HG03354 (cell line): ENCODE measurements around the gene TMEM123.
A peak's percentile ranks its signal among the peaks of the same experiment; 100 is the strongest.

Experiments
- ATAC-seq: cut with Tn5 transposase; IDR thresholded peaks from one replicate; pipeline ENCODE4 v1.9.1; 2021; ENCODE audit warnings: mild to moderate bottlenecking; ENCODE audit not compliant: unreplicated experiment, poor library complexity, severe bottlenecking

Gene TMEM123

GRCh38 chr11:102405501-102405900 is 47.1 kb downstream of the TMEM123 start:
- ATAC-seq: no peak

GRCh38 chr11:102402548-102402947 is 50.0 kb downstream of the TMEM123 start:
- no peak for ATAC-seq

DNA sequence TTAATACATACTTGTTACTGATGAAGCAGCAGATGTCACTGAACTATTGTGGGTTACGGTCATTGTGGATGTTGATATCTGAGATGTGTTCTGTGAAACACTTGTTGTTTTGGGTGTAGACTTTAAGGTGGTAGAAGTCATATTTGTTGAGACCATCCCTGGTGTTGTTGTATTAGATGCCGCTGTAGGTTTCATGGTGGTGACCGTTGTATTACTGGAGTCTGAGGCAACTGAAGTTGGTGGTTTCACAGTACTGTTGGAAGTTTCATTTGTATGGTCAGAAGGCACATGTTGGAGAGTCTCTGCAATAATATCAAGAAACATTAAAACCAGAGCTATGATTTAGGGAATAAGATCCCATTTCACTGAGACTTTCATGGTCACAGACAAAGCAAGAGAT is 50.7 kb downstream of the TMEM123 start:
- ATAC-seq: no peak

DNA sequence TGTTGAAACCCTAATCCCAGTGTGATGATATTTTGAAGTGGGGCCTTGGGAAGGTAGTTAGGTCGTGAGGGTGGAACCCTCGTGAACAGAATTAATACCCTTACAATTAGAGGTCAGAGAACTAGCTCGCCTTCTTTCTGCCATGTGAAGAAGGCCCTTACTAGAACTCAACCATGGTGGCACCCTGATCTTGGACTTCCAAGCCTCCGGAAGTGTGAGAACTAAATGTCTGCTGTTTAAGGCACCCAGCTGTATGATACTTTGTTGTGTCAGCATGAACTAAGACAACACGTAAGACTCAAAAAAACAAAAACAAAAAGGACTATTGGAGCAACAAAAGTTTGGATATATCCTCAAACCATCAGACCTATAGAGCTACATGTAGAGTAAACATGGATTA is 52.0 kb downstream of the TMEM123 start:
- ATAC-seq: no peak

DNA sequence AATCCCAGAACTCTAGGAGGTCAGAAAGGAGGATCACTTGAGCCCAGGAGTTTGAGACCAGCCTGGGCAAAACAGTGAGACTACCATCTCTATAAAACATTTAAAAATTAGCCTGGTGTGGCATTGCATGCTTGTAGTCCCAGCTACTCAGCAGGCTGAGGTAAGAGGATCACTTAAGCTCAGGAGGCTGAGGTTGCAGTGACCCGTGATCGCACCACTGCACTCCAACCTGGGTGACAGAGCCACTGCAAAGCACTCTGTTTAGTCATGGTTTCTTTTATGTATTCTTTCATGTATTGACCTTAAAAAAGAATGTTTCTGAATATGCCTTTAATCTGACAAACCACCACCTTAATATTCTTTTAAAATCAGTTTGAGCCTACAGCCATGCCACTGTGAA is 53.4 kb downstream of the TMEM123 start:
- no peak for ATAC-seq

- ATAC-seq: no peak
Observed at GRCh38 chr11:102398297-102398696, 54.3 kb downstream of the TMEM123 start.

DNA sequence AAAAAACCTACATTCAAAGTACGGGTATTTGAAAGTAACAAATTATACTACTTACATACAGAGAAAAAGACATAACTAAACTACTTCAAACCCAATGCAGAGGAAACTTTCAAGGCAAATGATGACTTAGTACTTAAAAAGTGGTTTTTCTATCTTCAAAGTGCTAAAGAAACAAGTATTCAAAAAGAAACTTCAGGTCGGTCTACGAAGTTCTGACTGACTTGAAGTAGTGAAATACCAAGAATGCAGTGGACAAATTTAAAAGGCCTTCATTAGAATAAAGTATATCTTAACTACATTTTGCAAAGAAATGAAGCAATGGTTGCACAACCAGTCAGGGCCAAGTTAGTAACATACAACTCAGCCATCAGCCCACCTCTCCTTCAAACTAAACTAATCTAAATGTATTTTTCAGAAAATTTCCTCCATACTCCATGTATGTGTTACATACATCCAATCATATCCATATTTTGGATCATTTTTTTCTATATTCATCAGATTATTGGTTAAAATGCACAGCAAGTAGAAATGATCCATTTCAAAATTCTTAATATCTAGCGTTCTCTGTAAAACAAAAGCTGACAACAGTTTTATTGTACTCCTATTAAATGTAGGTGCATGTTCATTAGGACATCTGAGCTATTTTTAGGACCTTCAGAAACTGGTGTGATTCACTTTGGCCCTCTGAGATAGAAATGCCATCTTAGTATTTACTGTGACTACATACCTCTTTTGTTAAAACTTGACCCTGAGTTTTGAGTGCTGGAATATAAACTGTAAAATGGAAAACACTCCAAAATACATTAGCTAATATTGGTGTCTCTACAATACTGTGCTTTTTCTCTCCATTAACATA is 55.6 kb downstream of the TMEM123 start:
- no peak for ATAC-seq

DNA sequence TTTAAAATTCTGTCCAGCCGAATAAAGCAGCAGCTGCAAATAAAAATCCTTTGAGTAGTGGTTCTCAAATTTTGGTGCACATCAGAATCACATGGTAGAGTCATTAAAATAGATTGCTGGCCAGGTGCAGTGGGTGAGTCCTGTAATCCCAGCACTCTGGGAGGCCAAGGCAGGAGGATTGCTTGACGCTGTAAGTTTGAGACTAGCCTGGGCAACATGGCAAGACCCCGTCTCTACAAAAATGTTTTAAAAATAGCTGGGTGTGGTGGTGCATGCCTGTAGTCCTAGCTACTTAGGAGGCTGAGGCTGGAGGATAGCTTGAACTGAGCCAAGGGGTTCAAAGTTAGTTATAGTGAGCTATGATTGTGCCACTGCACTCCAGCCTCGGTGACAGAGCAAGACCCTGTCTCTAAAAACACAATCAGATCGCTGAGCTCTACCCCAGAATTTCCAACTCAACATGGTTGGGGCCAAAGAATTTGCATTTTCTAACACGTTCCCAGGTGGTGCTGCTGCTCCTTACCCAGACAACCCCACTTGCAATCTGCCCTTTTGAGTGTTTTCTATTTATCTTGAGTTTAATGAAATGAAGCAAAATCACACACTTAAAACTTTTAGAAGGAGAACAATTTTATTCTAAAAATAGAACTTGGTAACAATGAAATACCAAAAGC is 56.7 kb downstream of the TMEM123 start:
- ATAC-seq: no peak

DNA sequence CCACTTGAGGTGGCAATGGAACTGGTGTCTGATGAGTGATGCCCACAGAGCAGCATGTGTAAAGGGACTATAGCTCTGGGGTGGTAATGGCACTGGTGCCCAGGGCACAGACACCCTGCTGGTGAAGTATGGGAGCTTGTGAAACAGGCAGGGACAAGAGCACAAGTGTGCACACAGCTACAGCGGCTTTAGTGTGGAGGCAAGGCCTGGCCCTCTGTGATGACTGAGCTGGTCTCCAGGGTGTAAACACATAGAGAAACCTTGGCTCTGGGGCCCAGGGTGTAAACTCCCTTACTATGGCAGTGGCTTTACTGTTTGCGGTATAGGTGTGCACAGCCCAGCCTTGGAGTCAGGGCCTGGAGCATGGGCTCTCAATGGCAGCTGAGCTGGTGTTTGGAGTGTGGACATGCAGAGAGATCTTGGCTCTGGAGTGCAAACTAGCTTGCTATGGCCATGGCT is 59.3 kb downstream of the TMEM123 start:
- no peak for ATAC-seq

GRCh38 chr11:102391549-102392237 is 60.9 kb downstream of the TMEM123 start:
- no peak for ATAC-seq

- peak; percentile 89 for ATAC-seq
Observed at GRCh38 chr11:102390667-102391465, 61.7 kb downstream of the TMEM123 start.

GRCh38 chr11:102389253-102389652 is 63.3 kb downstream of the TMEM123 start:
- no peak for ATAC-seq

DNA sequence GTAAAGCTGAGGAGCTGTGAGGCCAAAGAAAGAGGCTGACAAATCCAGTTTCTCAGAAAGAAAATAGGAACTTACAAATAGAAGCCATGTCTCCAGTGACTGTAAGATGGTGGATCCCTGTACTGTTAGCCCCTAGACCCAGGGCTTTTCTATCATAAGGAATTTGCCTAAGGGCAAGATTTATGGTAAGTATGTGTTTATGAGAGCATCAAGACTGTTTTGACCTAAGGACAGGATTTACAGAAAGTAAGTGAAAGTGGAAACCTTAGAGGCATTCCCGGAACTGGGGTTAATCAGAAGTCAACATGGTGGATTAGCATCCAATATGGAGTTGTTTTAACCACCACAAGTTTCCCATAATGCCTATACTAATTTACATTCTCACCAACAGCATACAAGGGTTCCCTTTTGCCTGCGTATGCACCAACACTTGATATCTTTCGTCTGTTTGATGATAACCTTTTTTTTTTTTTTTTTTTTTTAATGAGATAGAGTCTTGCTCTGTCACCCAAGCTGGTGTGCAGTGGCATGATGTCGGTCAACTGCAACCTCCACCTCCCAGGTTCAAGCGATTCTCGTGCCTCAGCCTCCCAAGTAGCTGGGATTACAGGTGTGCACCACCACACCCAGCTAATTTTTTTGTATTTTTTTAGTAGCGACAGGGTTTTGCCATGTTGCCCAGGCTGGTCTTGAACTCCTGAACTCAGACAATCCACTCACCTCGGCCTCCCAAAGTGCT is 65.4 kb downstream of the TMEM123 start:
- ATAC-seq: no peak

GRCh38 chr11:102386136-102386734 is 66.3 kb downstream of the TMEM123 start:
- ATAC-seq: no peak

GRCh38 chr11:102385085-102386007 is 67.2 kb downstream of the TMEM123 start:
- no peak for ATAC-seq

DNA sequence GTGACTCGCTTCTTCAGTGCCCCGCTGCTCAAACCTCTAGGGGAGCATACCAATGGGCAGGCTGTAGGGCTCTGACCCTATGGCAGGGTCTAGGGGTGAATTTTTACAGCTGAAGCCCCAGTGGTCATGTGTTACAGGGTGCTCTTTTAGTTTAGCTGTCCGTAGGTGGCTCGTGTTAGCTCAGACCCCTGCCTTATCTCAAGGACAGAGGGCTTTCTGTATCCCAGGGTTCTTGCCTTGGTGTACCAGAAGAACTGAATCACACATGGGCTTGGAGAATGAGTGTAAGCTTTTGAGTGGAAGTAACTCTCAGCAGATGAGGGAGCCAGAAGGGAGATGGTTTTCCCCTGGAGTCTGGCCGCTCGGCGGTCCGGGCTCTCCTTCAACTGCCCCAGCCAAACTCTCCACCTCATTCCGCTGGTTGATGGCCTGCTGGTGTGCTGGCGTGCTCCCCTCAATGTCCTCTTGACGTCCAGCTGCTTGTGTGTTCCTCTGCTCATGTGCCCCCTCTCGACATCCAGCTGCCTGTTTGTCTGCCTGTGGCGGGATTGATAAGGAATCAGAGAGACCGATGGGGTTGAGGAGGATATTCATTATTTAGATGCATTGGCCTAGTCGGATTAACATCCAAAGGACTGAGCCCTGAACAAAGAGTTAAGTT is 68.0 kb downstream of the TMEM123 start:
- no peak for ATAC-seq

DNA sequence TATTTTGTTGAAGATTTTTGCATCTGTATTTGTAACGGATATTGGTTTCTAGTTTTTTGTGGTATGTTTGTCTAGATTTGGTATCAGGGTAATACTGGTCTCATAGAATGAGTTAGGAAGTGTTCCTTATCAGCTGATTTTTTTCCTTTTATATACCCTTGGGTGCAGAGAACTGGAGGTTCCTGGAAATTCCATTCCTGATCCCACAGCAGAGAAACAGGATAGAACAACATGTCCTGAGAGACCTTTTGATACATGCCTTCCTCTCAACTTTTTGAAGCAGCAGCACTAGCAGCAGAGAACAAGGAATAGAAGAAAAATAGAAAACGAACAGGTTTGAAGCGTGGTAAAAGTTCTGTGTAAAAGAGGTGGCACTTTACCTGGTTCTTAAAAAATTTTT is 68.7 kb downstream of the TMEM123 start:
- no peak for ATAC-seq
